ENCODE results near the gene ADAMTS2.

ADAMTS2 gene

GRCh38 chr5:179300581-179301180, 44.6 kb downstream of the ADAMTS2 start:
- TF ChIP-seq ZNF274 (IDR thresholded peaks at IDR 0.05; ENCODE audit: low read depth, low read length), result no peak
- H3K4me3 ChIP-seq (ENCODE audit: low read length), result no peak overlapping the region

GRCh38 chr5:179298181-179298993, 46.9 kb downstream of the ADAMTS2 start:
- TF ChIP-seq ZNF274 (IDR thresholded peaks at IDR 0.05; ENCODE audit: low read depth, low read length), result no peak
- H3K4me3 ChIP-seq (ENCODE audit: low read length), result no peak overlapping the region

- TF ChIP-seq ZNF274 (IDR thresholded peaks at IDR 0.05; ENCODE audit: low read depth, low read length), result no peak
- no peak overlapping the region for H3K4me3 ChIP-seq (ENCODE audit: low read length)
Observed at GRCh38 chr5:179297486-179298180, 47.6 kb downstream of the ADAMTS2 start.

GRCh38 chr5:179297026-179297425, 48.2 kb downstream of the ADAMTS2 start:
- TF ChIP-seq ZNF274 (IDR thresholded peaks at IDR 0.05; ENCODE audit: low read depth, low read length), result no peak
- no peak overlapping the region for H3K4me3 ChIP-seq (ENCODE audit: low read length)

GRCh38 chr5:179296150-179296821, 49.0 kb downstream of the ADAMTS2 start:
- H3K4me3 ChIP-seq (ENCODE audit: low read length), result no peak overlapping the region
- TF ChIP-seq ZNF274 (IDR thresholded peaks at IDR 0.05; ENCODE audit: low read depth, low read length), result no peak

- no peak for TF ChIP-seq ZNF274 (IDR thresholded peaks at IDR 0.05; ENCODE audit: low read depth, low read length)
- H3K4me3 ChIP-seq (ENCODE audit: low read length), result no peak overlapping the region
Observed at GRCh38 chr5:179295778-179296149, 49.5 kb downstream of the ADAMTS2 start.

- no peak for TF ChIP-seq ZNF274 (IDR thresholded peaks at IDR 0.05; ENCODE audit: low read depth, low read length)
- no peak overlapping the region for H3K4me3 ChIP-seq (ENCODE audit: low read length)
Observed at GRCh38 chr5:179294891-179295777, 50.1 kb downstream of the ADAMTS2 start.

- no peak overlapping the region for H3K4me3 ChIP-seq (ENCODE audit: low read length)
- TF ChIP-seq ZNF274 (IDR thresholded peaks at IDR 0.05; ENCODE audit: low read depth, low read length), result no peak
Observed at GRCh38 chr5:179294131-179294780, 51.0 kb downstream of the ADAMTS2 start.

- no peak for TF ChIP-seq ZNF274 (IDR thresholded peaks at IDR 0.05; ENCODE audit: low read depth, low read length)
Observed at GRCh38 chr5:179292681-179293635, 52.3 kb downstream of the ADAMTS2 start.

GRCh38 chr5:179292202-179292601, 53.1 kb downstream of the ADAMTS2 start:
- no peak overlapping the region for H3K4me3 ChIP-seq (ENCODE audit: low read length)
- TF ChIP-seq ZNF274 (IDR thresholded peaks at IDR 0.05; ENCODE audit: low read depth, low read length), result no peak

More at GRCh38 chr5:179292681-179293635, 52.3 kb downstream of the ADAMTS2 start:
- H3K4me3 ChIP-seq (ENCODE audit: low read length), result no peak overlapping the region

- TF ChIP-seq ZNF274 (IDR thresholded peaks at IDR 0.05; ENCODE audit: low read depth, low read length), result no peak
- H3K4me3 ChIP-seq (ENCODE audit: low read length), result no peak overlapping the region
Observed at GRCh38 chr5:179290681-179291540, 54.4 kb downstream of the ADAMTS2 start.

Measured in GM08714 (cell line).